Measurements from ENCODE around the gene IER5. TPM values are rescaled to one million over a fixed set of nuclear protein-coding genes. Genes with fewer than 3 reads are reported as not detected.
"Not testable (repeated sequence)": the region's sequence is repeated elsewhere in the genome, so short reads cannot be mapped to it uniquely, and the experiment has no call there.

The IER5 gene
- total RNA-seq, 1 donor from 2014 or later = 14.1 TPM

GRCh38 chr1:181114574-181115367 lies 26.3 kb downstream of the IER5 start:
- DNase-seq (ENCODE audit: low read depth in 2 of 2) = no peak

- DNase-seq (ENCODE audit: low read depth in 2 of 2) = no peak
Observed at GRCh38 chr1:181115368-181115684, 26.8 kb downstream of the IER5 start.

- DNase-seq (ENCODE audit: low read depth in 2 of 2) = not testable (repeated sequence)
Observed at GRCh38 chr1:181115971-181116370, 27.5 kb downstream of the IER5 start.

GRCh38 chr1:181116819-181117390 lies 28.4 kb downstream of the IER5 start:
- no peak for DNase-seq (ENCODE audit: low read depth in 2 of 2)

- DNase-seq (ENCODE audit: low read depth in 2 of 2) = peak in 1 of 2 donors; percentile 59
Observed at GRCh38 chr1:181117648-181118449, 29.3 kb downstream of the IER5 start.

- no peak for DNase-seq (ENCODE audit: low read depth in 2 of 2)
Observed at GRCh38 chr1:181119093-181119989, 30.8 kb downstream of the IER5 start.

GRCh38 chr1:181120924-181121323 lies 32.4 kb downstream of the IER5 start:
- DNase-seq (ENCODE audit: low read depth in 2 of 2) = no peak

- DNase-seq (ENCODE audit: low read depth in 2 of 2) = no peak
Observed at GRCh38 chr1:181121498-181121897, 33.0 kb downstream of the IER5 start.

- no peak for DNase-seq (ENCODE audit: low read depth in 2 of 2)
Observed at GRCh38 chr1:181122222-181122621, 33.7 kb downstream of the IER5 start.

- DNase-seq (ENCODE audit: low read depth in 2 of 2) = no peak
Observed at GRCh38 chr1:181123173-181123572, 34.7 kb downstream of the IER5 start.

GRCh38 chr1:181124291-181124751 lies 35.8 kb downstream of the IER5 start:
- no peak for DNase-seq (ENCODE audit: low read depth in 2 of 2)

GRCh38 chr1:181126289-181126688 lies 37.8 kb downstream of the IER5 start:
- no peak for DNase-seq (ENCODE audit: low read depth in 2 of 2)

GRCh38 chr1:181126871-181127587 lies 38.5 kb downstream of the IER5 start:
- DNase-seq (ENCODE audit: low read depth in 2 of 2) = peak; percentile 40 to 66

GRCh38 chr1:181127898-181128453 lies 39.5 kb downstream of the IER5 start:
- DNase-seq (ENCODE audit: low read depth in 2 of 2) = peak in 1 of 2 donors; percentile 32

GRCh38 chr1:181128592-181129497 lies 40.3 kb downstream of the IER5 start:
- peak in 1 of 2 donors; percentile 11 for DNase-seq (ENCODE audit: low read depth in 2 of 2)

- DNase-seq (ENCODE audit: low read depth in 2 of 2) = no peak
Observed at GRCh38 chr1:181129771-181130606, 41.5 kb downstream of the IER5 start.

GRCh38 chr1:181131255-181131941 lies 42.9 kb downstream of the IER5 start:
- DNase-seq (ENCODE audit: low read depth in 2 of 2) = no peak

All from lung microvascular endothelial cell (primary cell).